ENCODE results near the gene OR4M1. TPM values are rescaled to one million over a fixed set of nuclear protein-coding genes. Genes with fewer than 3 reads are reported as not detected.
"Not testable (repeated sequence)": the region's sequence is repeated elsewhere in the genome, so short reads cannot be mapped to it uniquely, and the experiment has no call there.

OR4M1 gene
- total RNA-seq, 1 donor from 2014 or later: not detected

DNA sequence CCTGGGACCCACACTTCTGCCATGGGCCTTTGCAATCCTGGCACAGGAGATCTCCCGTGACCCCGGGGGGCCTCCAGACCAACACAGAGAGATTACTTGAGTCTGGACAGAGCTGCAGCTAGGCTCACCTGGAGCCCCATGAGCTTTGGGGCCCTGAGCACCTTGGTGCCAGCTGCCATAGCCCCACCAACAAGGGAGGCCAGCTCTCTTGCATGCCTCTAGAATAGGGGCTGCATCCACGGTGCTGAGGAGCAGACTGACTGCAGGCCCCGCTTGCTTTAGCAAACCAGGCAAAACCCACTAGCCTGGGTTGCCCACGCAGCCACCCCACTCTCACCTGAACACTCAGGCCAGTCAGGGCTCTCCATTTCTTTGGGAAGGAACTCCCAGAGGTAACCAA lies 26.6 kb downstream of the OR4M1 start:
- H3K4me1 Mint-ChIP-seq: no peaks in the 10 kb centered on the region
- DNase-seq: no peak
- H3K27ac Mint-ChIP-seq: no peak overlapping the region
- H3K9me3 Mint-ChIP-seq: peaks cover 3% of the 10 kb centered on the region
- H3K27me3 Mint-ChIP-seq: no peaks in the 10 kb centered on the region
- H3K4me3 Mint-ChIP-seq: no peak overlapping the region
- intact Hi-C loops (cut with micrococcal nuclease): no loop called here
- no peaks in the 10 kb centered on the region for H3K36me3 Mint-ChIP-seq (ENCODE audit: low read depth)

GRCh38 chr14:19800282-19801117 lies 27.2 kb downstream of the OR4M1 start:
- H3K4me1 Mint-ChIP-seq: no peaks in the 10 kb centered on the region
- H3K36me3 Mint-ChIP-seq (ENCODE audit: low read depth): no peaks in the 10 kb centered on the region
- no peaks in the 10 kb centered on the region for H3K27me3 Mint-ChIP-seq
- H3K9me3 Mint-ChIP-seq: peaks cover 3% of the 10 kb centered on the region
- H3K27ac Mint-ChIP-seq: no peak overlapping the region
- DNase-seq: no peak
- intact Hi-C loops (cut with micrococcal nuclease): no loop called here
- no peak overlapping the region for H3K4me3 Mint-ChIP-seq

GRCh38 chr14:19801118-19801464 lies 27.8 kb downstream of the OR4M1 start:
- Mint-ChIP-seq H3K27me3 (no peaks in the 10 kb centered on the region), H3K9me3 (peaks cover 3% of the 10 kb centered on the region), H3K27ac (no peak overlapping the region), H3K4me3 (no peak overlapping the region), H3K4me1 (no peaks in the 10 kb centered on the region), H3K36me3 (ENCODE audit: low read depth) (no peaks in the 10 kb centered on the region)
- intact Hi-C loops (cut with micrococcal nuclease): no loop called here
- DNase-seq: no peak

- intact Hi-C loops (cut with micrococcal nuclease); H3K4me3 Mint-ChIP-seq; H3K36me3 Mint-ChIP-seq (ENCODE audit: low read depth); H3K27me3 Mint-ChIP-seq; H3K9me3 Mint-ChIP-seq; H3K4me1 Mint-ChIP-seq; H3K27ac Mint-ChIP-seq; DNase-seq: not testable (repeated sequence)
Measured at GRCh38 chr14:19803470-19803869, 30.2 kb downstream of the OR4M1 start, which contains the start of gene OR4N2. Gene OR4N2, plus strand, starts transcription at chr14:19803770. Its CDS starts 23,679 bp downstream, at chr14:19827449.

GRCh38 chr14:19813171-19813920 lies 40.0 kb downstream of the OR4M1 start:
- H3K27me3 Mint-ChIP-seq; H3K4me3 Mint-ChIP-seq; DNase-seq; intact Hi-C loops (cut with micrococcal nuclease); H3K36me3 Mint-ChIP-seq (ENCODE audit: low read depth); H3K4me1 Mint-ChIP-seq; H3K9me3 Mint-ChIP-seq; H3K27ac Mint-ChIP-seq: not testable (repeated sequence)

- intact Hi-C loops (cut with micrococcal nuclease); H3K36me3 Mint-ChIP-seq (ENCODE audit: low read depth); H3K4me1 Mint-ChIP-seq; H3K27me3 Mint-ChIP-seq; H3K27ac Mint-ChIP-seq; H3K9me3 Mint-ChIP-seq; H3K4me3 Mint-ChIP-seq; DNase-seq: not testable (repeated sequence)
Measured at GRCh38 chr14:19819879-19820278, 46.6 kb downstream of the OR4M1 start.

DNA sequence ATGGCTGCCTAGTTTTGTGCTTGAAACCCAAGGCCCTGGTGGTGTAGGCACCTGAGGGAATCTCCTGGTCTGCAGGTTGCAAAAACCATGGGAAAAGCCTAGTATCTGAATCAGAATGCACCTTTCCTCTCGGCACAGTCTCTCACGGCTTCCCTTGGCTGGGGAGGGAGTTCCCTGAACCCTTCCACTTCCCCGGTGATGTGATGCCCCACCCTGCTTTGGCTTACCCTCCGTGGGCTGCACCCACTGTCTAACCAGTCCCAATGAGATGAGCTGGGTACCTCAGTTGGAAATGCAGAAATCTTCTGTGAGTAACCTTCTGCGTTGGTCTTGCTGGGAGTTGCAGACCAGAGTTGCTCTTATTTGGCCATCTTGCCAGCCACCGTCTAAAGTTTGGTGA lies 47.7 kb downstream of the OR4M1 start:
- intact Hi-C loops (cut with micrococcal nuclease); H3K36me3 Mint-ChIP-seq (ENCODE audit: low read depth): not testable (repeated sequence)

GRCh38 chr14:19823178-19823577 lies 49.9 kb downstream of the OR4M1 start:
- H3K4me3 Mint-ChIP-seq: no peak overlapping the region
- H3K4me1 Mint-ChIP-seq: no peaks in the 10 kb centered on the region
- H3K27ac Mint-ChIP-seq: no peak overlapping the region
- H3K36me3 Mint-ChIP-seq (ENCODE audit: low read depth): no peaks in the 10 kb centered on the region
- DNase-seq: no peak
- intact Hi-C loops (cut with micrococcal nuclease): no loop called here
- H3K9me3 Mint-ChIP-seq: peaks cover 4% of the 10 kb centered on the region
- no peaks in the 10 kb centered on the region for H3K27me3 Mint-ChIP-seq

More for the DNA sequence above, 47.7 kb downstream of the OR4M1 start:
- H3K4me3 Mint-ChIP-seq, H3K27me3 Mint-ChIP-seq, H3K4me1 Mint-ChIP-seq, DNase-seq, H3K9me3 Mint-ChIP-seq, H3K27ac Mint-ChIP-seq: not testable (repeated sequence)

DNA sequence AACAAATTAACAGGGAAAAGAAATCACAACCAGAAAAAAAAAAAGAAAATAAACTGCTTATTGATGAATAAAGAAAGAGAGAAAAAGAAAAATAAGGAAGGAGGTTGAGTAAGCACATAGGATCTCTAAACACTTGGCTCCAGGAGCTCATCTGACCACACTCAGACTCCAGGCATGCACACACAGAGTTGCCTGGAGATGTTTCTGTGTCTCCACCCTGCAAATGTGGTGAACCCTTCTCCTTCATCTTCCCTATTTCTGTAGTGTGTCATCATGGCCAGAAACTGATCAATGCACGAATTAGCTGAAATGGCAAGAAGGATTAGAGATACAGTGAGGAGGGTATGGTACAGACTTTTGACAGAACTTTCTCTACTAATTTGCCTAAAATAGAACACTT lies 50.5 kb downstream of the OR4M1 start:
- Mint-ChIP-seq H3K4me1 (no peaks in the 10 kb centered on the region), H3K27me3 (no peaks in the 10 kb centered on the region), H3K36me3 (ENCODE audit: low read depth) (no peaks in the 10 kb centered on the region), H3K4me3 (no peak overlapping the region), H3K27ac (no peak overlapping the region), H3K9me3 (peaks cover 4% of the 10 kb centered on the region)
- intact Hi-C loops (cut with micrococcal nuclease): no loop called here
- DNase-seq: no peak

- intact Hi-C loops (cut with micrococcal nuclease); DNase-seq; H3K27me3 Mint-ChIP-seq; H3K27ac Mint-ChIP-seq; H3K4me3 Mint-ChIP-seq; H3K36me3 Mint-ChIP-seq (ENCODE audit: low read depth); H3K9me3 Mint-ChIP-seq; H3K4me1 Mint-ChIP-seq: not testable (repeated sequence)
Measured at GRCh38 chr14:19827626-19828244, 54.4 kb downstream of the OR4M1 start.

GRCh38 chr14:19828314-19828713 lies 55.0 kb downstream of the OR4M1 start:
- Mint-ChIP-seq H3K4me1 (no peaks in the 10 kb centered on the region), H3K27ac (no peak overlapping the region), H3K36me3 (ENCODE audit: low read depth) (no peaks in the 10 kb centered on the region), H3K4me3 (no peak overlapping the region), H3K27me3 (no peaks in the 10 kb centered on the region), H3K9me3 (no peaks in the 10 kb centered on the region)
- intact Hi-C loops (cut with micrococcal nuclease): no loop called here
- DNase-seq: no peak

Other genes with a start within 250 kb of the OR4M1 start
- not detected in 2 replicates for gene OR11H2, start 59.6 kb upstream of the OR4M1 start, total RNA-seq
- gene OR4Q3, start 29.9 kb upstream of the OR4M1 start, total RNA-seq: not detected in 2 replicates
- not detected in 2 replicates for gene OR4N2, start 30.3 kb downstream of the OR4M1 start, total RNA-seq
- gene OR4K2, start 101.6 kb downstream of the OR4M1 start, total RNA-seq: not detected in 2 replicates
- not detected in 2 replicates for gene OR4K5, start 147.1 kb downstream of the OR4M1 start, total RNA-seq
- gene OR4K1, start 157.4 kb downstream of the OR4M1 start, total RNA-seq: not detected in 2 replicates
- not detected in 2 replicates for gene OR4K15, start 202.1 kb downstream of the OR4M1 start, total RNA-seq
- gene OR4Q2, start 228.7 kb downstream of the OR4M1 start, total RNA-seq: not detected in 2 replicates
- not detected in 2 replicates for gene OR4K14, start 245.8 kb downstream of the OR4M1 start, total RNA-seq

All from activated CD4-positive, alpha-beta T cell treated with anti-CD3 and anti-CD28 coated beads, Interleukin-2, amount 10 ng/mL, durations not matched to agents 24 days and 14 days (primary cell).